ENCODE data around the gene P2RY14. TPM values are rescaled to one million over a fixed set of nuclear protein-coding genes. Genes with fewer than 3 reads are reported as not detected.

Gene P2RY14
- 1 to 10 TPM in 3 of 4 donors, under 1 TPM in 1; 0.52 to 1.6 (median 1.2) TPM for polyA plus RNA-seq (ENCODE audit: insufficient read length in 4 of 4)

GRCh38 chr3:151278230-151278629, at the start of gene P2RY14:
Gene P2RY14 (minus strand): TSS chr3:151278542. CDS start chr3:151214316, 64,226 bp downstream.
- no peak for DNase-seq (ENCODE audit: low read depth in 4 of 4, low spot score in 3 of 4)

- DNase-seq (ENCODE audit: low read depth in 4 of 4, low spot score in 3 of 4), result no peak
These were observed 49.3 kb upstream of the P2RY14 start for GRCh38 chr3:151327571-151328198.

- no peak for DNase-seq (ENCODE audit: low read depth in 4 of 4, low spot score in 3 of 4)
These were observed 44.2 kb upstream of the P2RY14 start for GRCh38 chr3:151322511-151322910.

- no peak for DNase-seq (ENCODE audit: low read depth in 4 of 4, low spot score in 3 of 4)
These were observed 43.2 kb upstream of the P2RY14 start for GRCh38 chr3:151321526-151321925.

GRCh38 chr3:151320131-151320530, 41.8 kb upstream of the P2RY14 start:
- no peak for DNase-seq (ENCODE audit: low read depth in 4 of 4, low spot score in 3 of 4)

- no peak for DNase-seq (ENCODE audit: low read depth in 4 of 4, low spot score in 3 of 4)
These were observed 41.3 kb upstream of the P2RY14 start for GRCh38 chr3:151319628-151320027.

GRCh38 chr3:151318991-151319390, 40.6 kb upstream of the P2RY14 start:
- DNase-seq (ENCODE audit: low read depth in 4 of 4, low spot score in 3 of 4), result no peak

GRCh38 chr3:151318313-151318712, 40.0 kb upstream of the P2RY14 start:
- DNase-seq (ENCODE audit: low read depth in 4 of 4, low spot score in 3 of 4), result no peak

GRCh38 chr3:151316267-151316991, 38.1 kb upstream of the P2RY14 start, which contains the start of gene GPR87:
Gene GPR87 (minus strand): TSS chr3:151316820. CDS start chr3:151300100, 16,720 bp downstream.
- DNase-seq (ENCODE audit: low read depth in 4 of 4, low spot score in 3 of 4), result no peak

- no peak for DNase-seq (ENCODE audit: low read depth in 4 of 4, low spot score in 3 of 4)
These were observed 37.5 kb upstream of the P2RY14 start for GRCh38 chr3:151315846-151316245.

GRCh38 chr3:151315136-151315535, 36.8 kb upstream of the P2RY14 start:
- DNase-seq (ENCODE audit: low read depth in 4 of 4, low spot score in 3 of 4), result no peak

- DNase-seq (ENCODE audit: low read depth in 4 of 4, low spot score in 3 of 4), result no peak
These were observed 36.3 kb upstream of the P2RY14 start for GRCh38 chr3:151314593-151314992.

- no peak for DNase-seq (ENCODE audit: low read depth in 4 of 4, low spot score in 3 of 4)
These were observed 35.8 kb upstream of the P2RY14 start for GRCh38 chr3:151314137-151314536.

- no peak for DNase-seq (ENCODE audit: low read depth in 4 of 4, low spot score in 3 of 4)
These were observed 34.6 kb upstream of the P2RY14 start for GRCh38 chr3:151312972-151313371.

- DNase-seq (ENCODE audit: low read depth in 4 of 4, low spot score in 3 of 4), result no peak
These were observed 31.2 kb upstream of the P2RY14 start for GRCh38 chr3:151309566-151309965.

- DNase-seq (ENCODE audit: low read depth in 4 of 4, low spot score in 3 of 4), result no peak
These were observed 29.5 kb upstream of the P2RY14 start for GRCh38 chr3:151307583-151308488.

- no peak for DNase-seq (ENCODE audit: low read depth in 4 of 4, low spot score in 3 of 4)
These were observed 28.8 kb upstream of the P2RY14 start for GRCh38 chr3:151307131-151307530.

GRCh38 chr3:151306168-151306810, 27.9 kb upstream of the P2RY14 start:
- DNase-seq (ENCODE audit: low read depth in 4 of 4, low spot score in 3 of 4), result no peak

GRCh38 chr3:151305775-151306151, 27.4 kb upstream of the P2RY14 start:
- no peak for DNase-seq (ENCODE audit: low read depth in 4 of 4, low spot score in 3 of 4)

GRCh38 chr3:151305060-151305774, 26.9 kb upstream of the P2RY14 start:
- DNase-seq (ENCODE audit: low read depth in 4 of 4, low spot score in 3 of 4), result no peak
